Thoracic aorta (tissue), 2 donors: ENCODE data around the gene TMCC3. TPM values are rescaled to one million over a fixed set of nuclear protein-coding genes. Genes with fewer than 3 reads are reported as not detected.
"Not testable (repeated sequence)": the region's sequence is repeated elsewhere in the genome, so short reads cannot be mapped to it uniquely, and the experiment has no call there.

Experiments
- ATAC-seq: fragments of 150-250 bp; one replicate; pipeline ENCODE4 v1.8.0; 2017; ENCODE audit warnings: low read depth; ENCODE audit not compliant: insufficient number of reproducible peaks, low FRiP score
- DNase-seq: peaks from one replicate; pipeline ENCODE4 v3.0.0-alpha.2; 2020; ENCODE audit warnings: low spot score
- H3K27ac ChIP-seq, 2 donors: fragments of 200-600 bp; sonication (generic); 1 replicate in 1 of 2; 2 replicates in 1 of 2; pipeline ENCODE4 v1.5.1; 2016; ENCODE audit warnings: mild to moderate bottlenecking in 2 of 2, moderate library complexity in 2 of 2
- H3K27me3 ChIP-seq: fragments of 200-600 bp; sonication (generic); replicated peaks from 2 replicates; pipeline ENCODE4 v1.6.0; 2016; ENCODE audit warnings: mild to moderate bottlenecking; ENCODE audit not compliant: insufficient read depth
- H3K36me3 ChIP-seq: fragments of 200-600 bp; sonication (generic); one replicate; pipeline ENCODE4 v1.5.1; 2016
- H3K4me1 ChIP-seq, 2 donors: fragments of 200-600 bp; sonication (generic); 1 replicate in 1 of 2; 2 replicates in 1 of 2; pipeline versions ENCODE4 v1.5.1 to v1.6.0; 2016; ENCODE audit warnings: low read depth in 2 of 2, mild to moderate bottlenecking in 1 of 2; ENCODE audit not compliant: control insufficient read depth in 1 of 2
- H3K4me3 ChIP-seq: fragments of 200-600 bp; sonication (generic); 2 replicates; pipeline ENCODE4 v1.5.1; 2016; ENCODE audit warnings: mild to moderate bottlenecking
- H3K9me3 ChIP-seq: fragments of 200-600 bp; sonication (generic); 2 replicates; pipeline ENCODE4 v1.5.1; 2016
- CTCF ChIP-seq: fragments of 200-600 bp; sonication (generic); IDR thresholded peaks from one replicate; pipeline ENCODE4 v1.5.1; 2019; ENCODE audit warnings: antibody characterized with exemption
- total RNA-seq, 2 donors: library from RNA; depleted of rRNA; stranded (reverse); fragments of >200 nt; gene quantifications; one replicate each; pipeline versions ENCODE4 v1.1.0 to v1.2.3, GENCODE V29; 2016

Gene TMCC3
- total RNA-seq, 2 donors from 2014 or later, result 6.9 to 12.4 TPM

- Histone ChIP-seq H3K27ac (no peak overlapping the region), H3K4me3 (no peak overlapping the region), H3K36me3 (no peaks in the 10 kb centered on the region), H3K4me1 (peaks cover 0 to 6% of the 10 kb centered on the region in 2 donors), H3K9me3 (no peaks in the 10 kb centered on the region), H3K27me3 (no peaks in the 10 kb centered on the region)
- DNase-seq (no peak), ATAC-seq (no peak)
- TF ChIP-seq CTCF, result no peak
These were observed 55.9 kb downstream of the TMCC3 start for GRCh38 chr12:94594443-94594825.

- Histone ChIP-seq H3K9me3 (no peaks in the 10 kb centered on the region), H3K36me3 (no peaks in the 10 kb centered on the region), H3K27me3 (no peaks in the 10 kb centered on the region), H3K4me1 (peaks cover 0 to 6% of the 10 kb centered on the region in 2 donors), H3K27ac (no peak overlapping the region), H3K4me3 (no peak overlapping the region)
- DNase-seq, result no peak
- no peak for TF ChIP-seq CTCF
- ATAC-seq, result no peak
These were observed 56.4 kb downstream of the TMCC3 start for GRCh38 chr12:94593822-94594442.

- not testable (repeated sequence) for H3K4me3 ChIP-seq, H3K27me3 ChIP-seq, DNase-seq, H3K36me3 ChIP-seq, H3K27ac ChIP-seq, ATAC-seq, H3K9me3 ChIP-seq, H3K4me1 ChIP-seq
These were observed 57.6 kb downstream of the TMCC3 start for GRCh38 chr12:94592723-94593122.

- Histone ChIP-seq H3K36me3 (no peaks in the 10 kb centered on the region), H3K9me3 (no peaks in the 10 kb centered on the region), H3K27me3 (no peaks in the 10 kb centered on the region), H3K27ac (no peak overlapping the region), H3K4me3 (no peak overlapping the region), H3K4me1 (peaks cover 0 to 9% of the 10 kb centered on the region in 2 donors)
- DNase-seq, result no peak
- TF ChIP-seq CTCF, result no peak
- ATAC-seq, result no peak
These were observed 58.3 kb downstream of the TMCC3 start for GRCh38 chr12:94592080-94592479.

GRCh38 chr12:94590428-94590827, 59.9 kb downstream of the TMCC3 start:
- ATAC-seq (no peak), DNase-seq (no peak)
- H3K4me1 ChIP-seq, result peaks cover 0 to 18% of the 10 kb centered on the region in 2 donors
- no peak for TF ChIP-seq CTCF
- H3K27me3 ChIP-seq, result no peaks in the 10 kb centered on the region
- no peak overlapping the region for H3K27ac ChIP-seq
- no peaks in the 10 kb centered on the region for H3K36me3 ChIP-seq
- H3K4me3 ChIP-seq, result no peak overlapping the region
- H3K9me3 ChIP-seq, result no peaks in the 10 kb centered on the region

GRCh38 chr12:94589591-94590001, 60.8 kb downstream of the TMCC3 start:
- Histone ChIP-seq H3K27me3 (no peaks in the 10 kb centered on the region), H3K4me3 (no peak overlapping the region), H3K9me3 (no peaks in the 10 kb centered on the region), H3K36me3 (no peaks in the 10 kb centered on the region), H3K4me1 (peaks cover 0 to 18% of the 10 kb centered on the region in 2 donors), H3K27ac (no peak overlapping the region)
- no peak for TF ChIP-seq CTCF
- ATAC-seq, result no peak
- DNase-seq, result no peak
